Measurements from ENCODE around the gene TUBB.
"Not testable (repeated sequence)": the region's sequence is repeated elsewhere in the genome, so short reads cannot be mapped to it uniquely, and the experiment has no call there.

Gene TUBB

DNA sequence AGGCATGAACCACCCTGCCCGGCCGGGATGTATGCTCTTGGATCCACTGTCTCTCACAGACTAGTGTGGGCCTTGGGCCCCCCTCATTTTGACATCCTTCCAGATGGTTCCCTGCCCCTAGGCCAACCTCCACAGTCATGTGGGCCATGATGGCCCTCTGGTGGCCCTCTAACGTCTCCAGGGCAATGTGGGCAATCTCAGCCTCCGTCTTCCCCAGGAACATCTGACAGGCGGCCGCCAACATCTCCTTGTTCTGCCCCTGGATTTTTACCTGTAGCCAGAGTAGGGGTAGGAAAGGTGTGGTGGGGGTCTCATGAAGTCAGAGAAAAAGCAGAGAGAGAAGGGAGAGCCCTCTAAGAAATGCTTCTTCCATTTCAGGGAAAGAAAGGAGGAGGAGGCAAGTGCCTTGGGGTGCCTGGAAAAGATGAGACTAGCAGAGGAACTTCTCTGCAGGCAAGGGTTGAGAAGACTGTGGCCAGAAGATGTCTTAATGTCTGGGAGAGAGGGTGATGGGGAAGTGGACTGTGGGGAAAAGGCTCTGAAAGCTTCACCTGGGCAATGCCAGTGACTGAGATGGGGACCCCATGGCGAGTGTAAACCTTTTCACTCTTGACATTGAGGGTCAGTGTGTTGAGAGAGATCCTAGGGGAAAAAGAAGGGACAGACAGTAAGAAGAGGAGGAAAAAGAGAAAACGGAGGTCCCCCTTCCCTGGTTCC, 21.1 kb downstream of the TUBB start:
- peak; percentile 57 to 74 (median 72) for DNase-seq

DNA sequence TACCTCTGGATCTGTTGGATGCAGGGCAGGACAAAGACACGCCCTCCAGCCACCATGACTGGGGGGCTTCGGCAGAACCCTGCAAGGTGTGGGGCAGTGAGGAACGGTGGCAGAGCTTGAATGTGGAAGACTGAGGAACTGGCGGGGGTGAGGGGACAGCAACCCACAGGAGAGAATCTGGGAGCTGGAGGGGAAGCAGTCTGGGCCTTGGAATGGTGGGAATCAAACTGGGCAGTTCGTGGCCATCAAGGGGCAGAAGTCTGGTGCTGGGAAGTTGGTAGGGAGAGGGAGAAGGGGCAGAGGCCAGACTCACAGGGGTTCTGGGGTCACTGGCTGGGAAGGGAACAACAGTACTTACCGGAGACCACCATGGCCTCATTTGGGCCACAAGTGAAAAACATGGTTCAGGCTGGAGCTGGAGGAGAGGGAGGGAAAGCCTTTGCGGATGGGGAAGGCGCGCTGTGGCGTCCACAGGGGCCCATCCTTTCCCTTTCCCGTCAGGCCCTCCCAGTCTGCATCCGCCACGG, 21.7 kb downstream of the TUBB start:
- peak in 1 of 3 donors; percentile 74 for DNase-seq

DNA sequence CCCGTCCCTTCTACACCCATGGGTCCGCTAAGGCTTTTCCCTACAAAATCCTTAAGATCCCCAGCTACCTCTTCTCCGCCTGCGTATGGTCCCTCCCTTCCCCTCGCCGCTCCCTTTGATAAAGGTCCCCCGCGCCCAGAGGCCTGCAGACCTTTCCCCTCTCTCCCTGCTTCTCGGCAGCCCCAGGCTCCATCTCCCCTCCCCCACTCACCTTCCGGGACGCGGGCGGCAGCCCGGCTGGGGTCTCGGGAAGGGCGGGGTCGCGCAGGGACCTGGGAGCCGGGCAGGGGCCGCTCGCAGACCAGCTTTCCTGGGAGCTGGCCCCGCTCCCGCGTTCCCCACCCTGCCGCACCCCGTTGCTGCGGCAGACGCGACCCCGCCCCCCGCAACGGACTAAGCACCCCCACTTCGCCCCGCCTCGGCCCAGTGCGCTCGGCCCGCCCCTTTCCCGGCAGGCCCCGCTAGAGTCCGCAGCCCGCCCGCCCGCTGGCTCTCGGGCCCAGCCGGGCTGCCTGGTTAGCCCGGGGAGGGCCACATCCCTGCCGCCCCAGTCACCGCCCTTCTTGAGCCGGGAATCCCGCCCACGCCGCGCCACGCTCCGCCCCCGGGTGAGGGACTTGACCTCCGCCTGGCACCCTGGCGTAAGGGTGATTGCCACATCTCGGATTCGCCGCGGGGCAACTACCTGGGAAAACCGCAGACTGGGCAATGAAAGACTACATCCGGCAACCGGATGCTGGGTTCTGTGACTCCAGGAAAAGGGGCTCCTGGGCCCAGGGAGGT, 22.4 kb downstream of the TUBB start, which contains the start of gene FLOT1:
Gene FLOT1, minus strand, starts transcription at position 372 of the 783 bp plus-strand sequence. CDS start 498 bp downstream, outside the sequence.
- peak; percentile 99 to 100 (median 100) for DNase-seq

DNA sequence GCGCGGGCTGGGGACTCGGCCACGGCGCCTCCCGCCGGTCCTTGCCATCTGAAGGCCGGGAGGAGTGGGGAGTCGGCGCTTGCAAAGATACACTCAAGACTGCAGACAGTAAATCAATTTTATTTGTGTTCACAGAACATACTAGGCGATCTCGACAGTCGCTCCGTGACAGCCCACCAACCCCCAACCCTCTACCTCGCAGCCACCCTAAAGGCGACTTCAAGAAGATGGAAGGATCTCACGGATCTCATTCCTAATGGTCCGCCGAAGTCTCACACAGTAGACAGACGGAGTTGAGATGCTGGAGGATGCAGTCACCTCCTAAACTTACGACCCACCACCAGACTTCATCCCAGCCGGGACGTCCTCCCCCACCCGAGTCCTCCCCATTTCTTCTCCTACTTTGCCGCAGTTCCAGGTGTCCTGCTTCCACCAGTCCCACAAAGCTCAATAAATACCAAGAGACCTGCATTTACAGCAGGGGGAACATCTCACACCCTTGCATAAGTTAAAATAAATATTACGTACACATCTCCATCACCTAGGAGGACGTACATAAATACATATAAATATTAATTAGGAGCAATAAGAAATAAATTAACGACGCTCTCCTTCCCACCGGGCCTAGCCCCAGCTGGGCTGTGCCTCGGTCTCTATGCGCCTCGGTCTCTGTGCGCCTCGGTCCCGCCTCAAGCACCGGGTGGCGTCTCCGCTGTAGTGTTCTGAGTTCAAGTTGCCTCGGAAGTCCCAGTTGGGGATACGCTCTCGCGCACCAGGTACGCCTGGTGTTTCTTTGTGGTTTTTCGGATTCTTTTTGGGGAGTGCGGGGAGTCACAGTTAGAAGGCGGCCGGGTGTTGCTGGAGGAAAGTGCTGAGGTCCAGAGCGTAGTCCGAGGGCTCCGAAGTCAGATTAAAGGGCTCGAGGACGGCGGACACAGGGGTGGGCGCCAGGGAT, 23.2 kb downstream of the TUBB start:
- peak; percentile 65 to 73 (median 65) for DNase-seq

DNA sequence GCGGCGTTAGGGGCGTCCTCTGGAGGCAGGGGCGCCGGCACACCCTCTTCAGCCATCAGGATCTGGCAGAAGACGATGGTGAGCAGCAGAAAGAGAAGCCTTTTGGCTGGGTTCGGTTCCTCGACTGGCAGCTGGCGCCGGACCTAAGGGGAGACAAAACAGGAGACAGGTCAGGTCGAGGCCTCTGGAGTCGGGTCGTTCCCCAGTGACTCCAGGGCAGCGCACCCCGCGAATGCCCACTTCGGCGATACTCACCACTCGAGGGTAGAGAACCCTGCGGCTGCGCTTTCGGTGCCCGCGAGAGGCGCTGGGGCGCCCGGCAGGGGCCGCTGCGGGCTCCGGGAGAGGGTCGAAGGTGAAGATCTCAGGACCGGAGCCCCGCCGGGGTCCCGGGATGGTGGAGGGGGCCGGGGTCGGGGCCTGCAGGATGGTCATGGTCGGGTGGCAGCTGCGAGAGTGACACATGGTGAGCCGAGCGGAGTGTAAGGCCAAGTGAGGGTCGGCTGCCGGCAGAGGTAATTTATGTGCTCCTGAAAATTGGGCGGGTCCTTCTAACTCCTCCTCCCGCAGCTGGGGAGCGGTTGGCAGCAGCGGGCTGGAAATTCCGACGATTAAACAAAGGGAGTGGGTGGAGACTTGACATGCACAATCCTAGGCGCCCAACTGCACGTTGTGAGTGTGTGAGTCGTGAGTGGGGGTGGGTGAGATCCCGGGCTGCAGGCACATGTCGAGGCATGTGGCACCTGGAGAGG, 24.1 kb downstream of the TUBB start, which contains the start of gene IER3:
Gene IER3, minus strand, starts transcription at position 494 of the 752 bp plus-strand sequence. Its CDS starts 29 bp downstream, at position 465.
- DNase-seq = peak; percentile 98

DNA sequence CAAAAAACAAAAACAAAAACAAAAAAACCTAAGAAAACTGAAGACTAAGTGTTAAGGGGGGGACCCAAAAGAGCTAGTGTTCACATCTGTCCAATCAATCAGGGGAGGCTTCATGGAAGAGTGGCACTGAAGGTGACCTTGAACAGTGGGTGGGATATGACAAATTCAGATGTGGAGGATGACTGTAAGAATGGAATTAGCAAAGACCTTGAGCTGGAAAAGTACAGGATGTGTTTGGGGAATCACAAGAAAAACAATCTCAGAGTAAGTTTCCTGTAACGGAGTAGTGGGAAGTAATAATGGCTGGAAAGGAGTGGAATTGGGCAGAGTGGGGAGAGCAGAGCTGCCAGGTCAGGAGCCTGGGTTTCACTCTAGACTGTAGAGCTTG, 27.1 kb downstream of the TUBB start:
- DNase-seq = peak in 2 of 3 donors; percentile 39 to 60

DNA sequence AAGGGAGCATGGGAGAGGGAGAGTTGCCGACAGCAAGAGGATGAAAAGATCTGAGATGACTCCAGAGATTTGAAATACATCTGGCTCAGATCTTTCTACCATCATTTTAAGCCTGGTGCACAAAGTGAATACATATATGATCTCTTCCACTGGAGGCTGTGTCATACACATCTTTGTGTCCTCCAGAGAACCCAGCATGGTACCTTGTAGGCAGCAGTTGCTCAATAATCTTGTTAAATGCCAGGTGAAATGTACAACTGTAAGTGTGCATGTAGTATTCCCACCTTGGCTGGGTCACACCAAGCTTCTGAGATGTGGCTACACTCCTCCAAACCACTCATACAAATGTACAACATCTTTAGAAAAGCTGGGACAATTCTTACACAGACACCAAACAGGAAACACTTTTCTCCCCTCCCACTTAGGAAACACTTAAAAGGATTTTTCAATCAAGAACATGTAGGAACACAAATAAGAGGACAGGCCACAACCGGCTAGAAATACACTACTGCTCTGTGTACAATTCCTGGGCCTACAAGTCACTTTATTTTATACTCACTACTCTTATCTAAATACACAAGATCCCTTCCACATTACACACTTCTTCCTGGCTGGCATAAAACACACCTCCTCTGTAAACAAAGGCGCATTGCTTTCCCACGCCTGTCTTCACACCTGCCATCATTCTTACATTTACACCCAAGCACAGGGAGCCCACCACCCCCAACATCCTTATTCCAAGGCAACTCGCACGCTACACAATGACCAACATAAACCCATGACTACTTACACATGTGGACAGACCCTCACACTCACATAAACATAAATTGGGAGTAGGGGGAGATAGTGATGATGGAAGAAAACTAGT, 28.0 kb downstream of the TUBB start:
- DNase-seq = no peak

DNA sequence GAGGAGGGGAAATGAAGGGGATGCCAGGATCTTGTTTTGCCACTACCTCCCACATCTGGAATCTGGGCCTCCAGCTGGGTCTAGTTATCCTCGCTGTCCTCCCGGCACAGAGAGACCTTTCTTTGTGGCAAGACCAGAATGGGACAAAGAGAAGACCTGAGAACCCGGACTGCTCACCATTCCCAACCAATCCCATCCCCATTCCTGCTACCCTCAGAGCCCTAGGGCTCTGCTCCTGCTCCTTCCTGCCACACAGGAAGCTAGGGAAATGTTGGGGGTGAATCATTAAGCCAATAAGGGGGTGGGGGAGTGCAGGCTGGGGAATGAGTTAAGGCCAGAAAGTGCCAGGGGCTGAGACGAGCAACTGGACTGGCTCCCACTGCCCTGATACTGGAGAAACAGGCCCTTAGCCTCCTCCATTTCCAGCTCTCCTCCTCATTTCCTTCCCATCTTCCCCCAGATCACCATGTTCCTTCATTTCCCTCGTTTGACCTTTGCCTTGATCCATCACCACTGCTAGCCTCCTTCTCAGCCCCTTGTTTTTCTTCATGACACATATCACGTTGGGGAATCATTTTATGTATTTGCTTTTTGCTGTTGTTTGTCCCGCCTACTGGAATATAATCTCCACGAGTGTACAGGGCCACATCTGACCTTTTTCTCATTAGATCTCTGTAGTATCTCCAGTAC, 28.8 kb downstream of the TUBB start:
- no peak for DNase-seq

DNA sequence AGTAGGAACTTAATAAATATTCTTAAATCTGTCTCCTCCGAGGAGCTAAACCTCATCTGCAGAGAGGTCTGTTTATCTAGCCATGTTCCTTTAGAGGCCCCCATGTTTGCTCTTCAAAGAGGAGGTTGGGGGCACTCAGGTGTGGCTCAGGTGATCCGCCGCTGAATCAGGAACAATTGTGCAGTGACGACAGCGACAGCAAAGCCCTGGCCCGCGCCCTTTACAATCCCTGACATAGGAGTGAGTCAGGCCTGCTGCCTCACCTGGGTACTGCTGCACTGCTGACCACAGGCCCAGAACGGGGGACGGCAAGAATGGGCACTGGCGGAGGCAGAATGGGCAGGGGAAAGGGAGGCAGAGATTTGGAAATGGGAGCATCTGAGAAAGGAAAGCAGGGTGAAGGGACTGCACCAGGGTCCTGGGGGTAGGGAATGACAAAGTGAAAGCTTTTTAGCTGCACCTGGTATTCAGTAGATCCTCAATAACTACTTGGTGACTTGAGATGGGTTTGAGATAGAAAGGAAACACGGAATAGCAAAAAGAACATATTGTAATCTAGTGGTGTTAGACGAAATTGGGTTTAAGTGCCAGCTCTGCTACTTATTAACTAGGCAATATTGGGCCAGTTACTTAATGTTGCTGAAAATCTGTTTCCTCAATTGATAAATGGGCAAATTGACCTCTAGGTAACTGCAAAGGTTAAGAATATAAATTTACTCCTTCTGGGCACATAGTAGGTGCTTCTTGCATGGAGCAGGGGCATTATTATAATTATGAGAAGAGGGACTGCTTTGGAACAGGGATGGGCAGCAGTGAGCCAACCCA, 29.6 kb downstream of the TUBB start:
- DNase-seq = no peak

DNA sequence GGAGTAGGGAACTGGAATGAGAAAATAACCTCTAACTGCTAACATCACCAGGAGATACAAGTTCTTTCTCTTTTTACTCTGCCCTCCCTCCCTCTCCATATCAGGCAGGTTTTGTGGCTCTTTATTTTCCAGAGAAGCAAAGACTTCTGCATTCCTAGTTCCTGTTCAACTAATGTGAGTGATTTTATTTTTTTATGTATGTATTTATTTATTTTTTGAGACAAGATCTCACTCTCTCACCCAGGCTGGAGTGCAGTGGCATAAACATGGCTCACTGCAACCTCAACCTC, 30.2 kb downstream of the TUBB start:
- DNase-seq = no peak

DNA sequence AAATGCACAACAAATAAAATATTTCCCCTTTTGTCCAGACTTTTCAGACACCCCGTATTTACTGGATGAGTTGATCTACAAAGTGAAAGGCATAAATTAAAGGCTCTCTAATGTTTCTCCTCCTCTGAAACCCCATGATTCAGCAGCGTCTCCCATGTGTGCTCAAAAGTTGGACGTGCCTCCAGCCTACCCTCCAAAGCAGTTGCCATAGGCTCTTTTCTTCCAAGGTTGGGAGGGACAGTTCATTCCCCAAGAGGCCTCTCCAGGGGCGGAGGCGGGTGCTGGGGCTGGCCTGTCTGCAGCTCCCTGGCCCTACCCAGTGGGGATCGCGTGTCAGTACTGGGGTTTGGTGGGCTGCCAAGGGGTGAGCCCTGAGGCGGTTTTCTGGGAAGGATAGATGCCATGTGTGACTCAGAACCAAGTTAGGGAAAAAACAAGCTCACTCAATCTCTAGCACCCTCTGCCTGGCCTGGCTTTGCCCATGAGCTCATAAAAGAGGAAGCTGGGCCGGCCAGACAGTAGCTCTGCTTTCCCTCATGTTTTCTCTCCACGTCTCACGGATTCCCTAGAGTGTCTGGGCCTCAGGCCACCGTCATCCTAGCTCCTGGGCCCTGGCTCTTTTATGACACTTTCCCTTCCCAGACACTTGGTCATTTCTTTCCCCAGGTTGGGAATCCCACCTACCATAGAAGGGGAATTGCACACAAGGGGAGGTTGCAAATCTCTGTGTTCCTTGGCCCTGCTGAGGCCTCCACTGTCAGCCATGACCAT, 32.2 kb downstream of the TUBB start:
- DNase-seq = peak; percentile 97 to 100 (median 97)

DNA sequence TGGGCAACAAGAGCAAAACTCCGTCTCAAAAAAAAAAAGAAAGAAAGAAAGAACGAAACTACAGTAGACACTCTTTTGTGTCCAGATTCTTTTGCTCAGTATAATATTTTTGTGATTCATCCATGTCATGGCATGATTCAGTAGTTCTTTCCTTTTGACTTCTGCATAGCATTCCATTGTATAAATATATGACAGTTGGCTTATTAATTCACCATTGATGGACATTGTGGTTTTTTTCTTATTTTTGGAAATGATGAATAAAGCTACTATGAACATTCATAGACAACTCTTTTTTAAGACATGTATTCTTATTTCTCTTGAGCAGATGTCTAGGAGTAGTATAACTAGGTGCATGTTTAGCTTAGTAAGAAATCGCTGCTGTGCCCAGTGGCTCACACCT, 34.5 kb downstream of the TUBB start:
- DNase-seq = peak in 1 of 3 donors; percentile 59

DNA sequence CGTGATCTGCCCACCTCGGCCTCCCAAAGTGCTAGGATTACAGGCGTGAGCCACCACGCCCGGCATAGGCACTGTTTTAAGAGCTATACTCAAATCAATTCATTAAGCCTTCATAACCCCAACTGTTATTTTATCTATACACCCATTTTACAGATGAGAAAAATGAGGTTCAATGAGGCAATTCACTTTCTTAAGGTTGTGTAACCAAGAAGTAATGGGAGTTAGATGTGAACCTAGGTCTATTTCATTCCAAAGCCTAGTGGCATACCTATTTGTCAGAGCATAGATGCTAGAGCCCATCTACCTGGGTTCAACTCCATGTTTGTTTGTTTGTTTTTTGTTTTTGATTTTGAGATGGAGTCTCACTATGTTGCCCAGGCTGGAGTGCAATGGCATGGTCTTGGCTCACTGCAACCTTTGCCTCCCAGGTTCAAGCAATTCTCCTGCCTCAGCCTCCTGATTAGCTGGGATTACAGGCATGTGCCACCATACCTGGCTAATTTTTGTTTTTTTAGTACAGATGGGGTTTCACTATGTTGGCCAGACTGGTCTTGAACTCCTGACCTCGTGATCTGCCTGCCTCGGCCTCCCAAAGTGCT, 36.4 kb downstream of the TUBB start:
- DNase-seq = not testable (repeated sequence)

DNA sequence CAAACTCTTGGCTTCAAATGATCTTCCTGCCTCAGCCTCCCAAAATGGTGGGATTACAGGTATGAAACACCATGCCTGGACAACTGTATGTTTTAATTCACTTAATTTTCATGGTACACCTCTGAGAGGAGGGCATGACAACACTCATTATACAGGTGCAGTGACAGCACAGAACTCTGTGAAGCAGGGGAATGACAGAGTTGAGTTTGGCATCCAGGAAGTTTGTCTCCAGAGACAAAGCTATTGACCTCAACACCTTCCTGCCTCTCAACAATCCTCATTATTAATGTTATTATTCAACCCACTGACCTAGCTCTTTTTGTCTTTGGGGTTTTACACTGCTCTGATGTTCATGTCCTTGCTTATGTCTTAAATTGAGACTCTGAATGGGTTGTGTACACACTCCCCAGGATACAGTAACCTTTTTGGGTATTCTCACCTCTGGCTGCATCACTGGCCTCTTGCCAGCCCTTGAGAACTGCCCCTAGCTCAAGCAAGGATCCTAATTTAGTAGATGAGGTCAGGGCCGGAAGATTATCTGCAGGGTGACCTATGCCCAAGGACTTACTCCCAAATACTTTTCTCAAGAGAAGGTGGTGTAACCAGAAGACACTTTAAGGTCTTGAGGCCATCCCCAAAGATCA, 37.2 kb downstream of the TUBB start:
- DNase-seq = peak in 1 of 3 donors; percentile 39

DNA sequence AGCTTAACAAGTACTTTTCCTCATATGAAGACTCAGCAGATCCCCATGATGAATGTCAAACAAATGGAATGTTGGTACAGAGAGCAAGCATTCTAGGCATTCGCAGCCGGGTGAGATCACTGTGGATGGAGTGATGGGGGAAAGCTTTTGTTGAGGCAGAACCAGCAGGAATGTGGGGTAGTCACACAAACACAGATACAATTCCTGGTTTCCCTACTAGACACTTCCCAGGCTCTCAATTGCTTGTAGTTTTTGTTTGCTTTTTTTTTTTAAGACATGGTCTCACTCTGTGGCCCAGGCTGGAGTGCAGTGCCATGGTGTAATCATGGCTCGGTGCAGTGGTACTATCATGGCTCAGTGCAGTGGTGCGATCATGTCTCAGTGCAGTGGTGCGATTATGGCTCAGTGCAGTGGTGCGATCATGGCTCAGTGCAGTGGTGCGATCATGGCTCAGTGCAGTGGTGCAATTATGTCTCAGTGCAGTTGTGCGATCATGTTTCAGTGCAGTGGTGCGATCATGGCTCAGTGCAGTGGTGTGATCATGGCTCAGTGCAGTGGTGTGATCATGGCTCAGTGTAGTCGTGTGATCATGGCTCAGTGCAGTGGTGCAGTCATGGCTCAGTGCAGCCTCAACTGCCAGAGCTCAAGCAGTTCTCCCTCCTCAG, 39.6 kb downstream of the TUBB start:
- DNase-seq = no peak

DNA sequence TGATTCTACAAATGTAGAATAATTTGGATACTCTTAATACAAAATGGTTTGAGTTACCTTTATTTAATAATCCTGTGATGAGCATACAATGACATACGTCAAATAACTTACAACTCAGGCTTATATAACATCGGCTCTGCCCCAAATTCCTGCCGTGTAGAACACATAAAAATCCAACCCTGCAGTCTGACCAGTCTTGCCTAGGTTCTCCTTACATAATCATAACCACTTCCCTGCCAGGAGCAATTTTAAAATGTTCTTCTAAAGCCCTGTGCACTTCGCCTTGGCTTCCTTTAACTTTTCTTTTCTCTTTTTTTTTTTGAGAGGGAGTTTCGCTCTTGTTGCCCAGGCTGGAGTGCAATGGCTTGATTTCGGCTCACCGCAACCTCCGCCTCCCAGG, 40.4 kb downstream of the TUBB start:
- DNase-seq = no peak

DNA sequence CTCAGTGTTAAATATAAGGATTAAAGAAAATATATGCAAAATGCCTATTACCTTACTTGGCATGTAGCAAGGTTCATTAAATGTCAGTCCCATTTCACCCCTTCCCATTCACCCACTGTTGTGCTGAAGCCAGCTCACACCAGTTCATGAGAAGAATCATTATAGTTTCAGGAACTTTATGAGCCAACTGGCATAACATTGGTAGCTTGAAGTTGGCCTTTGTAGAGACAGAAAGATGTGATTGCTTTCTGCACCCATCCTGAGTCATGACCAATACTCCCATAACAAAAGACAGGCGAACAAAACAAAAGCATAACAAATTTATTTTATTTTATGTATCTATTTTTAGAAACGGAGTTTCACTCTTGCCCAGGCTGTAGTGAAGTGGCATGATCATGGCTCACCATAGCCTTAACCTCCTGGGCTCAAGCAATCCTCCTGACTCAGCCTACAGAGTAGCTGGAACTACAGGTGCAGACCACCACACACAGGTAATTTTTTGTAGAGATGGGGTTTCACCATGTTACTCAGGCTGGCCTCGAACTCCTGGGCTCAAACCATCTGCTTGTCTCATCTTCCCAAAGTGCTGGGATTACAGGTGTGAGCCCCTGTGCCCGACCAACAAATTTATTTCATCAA, 41.8 kb downstream of the TUBB start:
- DNase-seq = no peak

Measured in suppressor macrophage treated with lipopolysaccharide for 1 hour (primary cell).